GM12892 (cell line): Measurements from ENCODE around the gene CIC.

Experiments used
- POLR2A ChIP-seq: IDR thresholded peaks from 2 replicates; pipeline ENCODE4 v1.6.1; 2011; ENCODE audit warnings: low read depth, low read length, control low read depth
- TAF1 ChIP-seq: IDR thresholded peaks from 2 replicates; pipeline ENCODE4 v1.6.1; 2011; ENCODE audit warnings: low read depth, mild to moderate bottlenecking, control low read depth, low read length, borderline replicate concordance

- TF ChIP-seq POLR2A (no peak), TAF1 (no peak)
These were observed 17.3 kb upstream of the CIC start for GRCh38 chr19:42251572-42252358.
